AG10803 (cell line): ENCODE results near the gene PTH1R.
A peak's percentile ranks its signal among the peaks of the same experiment; 100 is the strongest.

Source experiments
- DNase-seq: peaks from one replicate; pipeline ENCODE4 v3.0.0; 2010; ENCODE audit warnings: low read depth
- H3K4me3 ChIP-seq: 2 replicates; pipeline ENCODE4 v1.5.1; 2011; ENCODE audit warnings: mild to moderate bottlenecking, low read length, control low read depth
- TF ChIP-seq, protein P1 (sequence below): conservative IDR thresholded peaks from 2 replicates; pipeline ENCODE4 v1.5.1; 2011; ENCODE audit warnings: mild to moderate bottlenecking, low read length, control low read depth, inconsistent platforms

The PTH1R gene

DNA sequence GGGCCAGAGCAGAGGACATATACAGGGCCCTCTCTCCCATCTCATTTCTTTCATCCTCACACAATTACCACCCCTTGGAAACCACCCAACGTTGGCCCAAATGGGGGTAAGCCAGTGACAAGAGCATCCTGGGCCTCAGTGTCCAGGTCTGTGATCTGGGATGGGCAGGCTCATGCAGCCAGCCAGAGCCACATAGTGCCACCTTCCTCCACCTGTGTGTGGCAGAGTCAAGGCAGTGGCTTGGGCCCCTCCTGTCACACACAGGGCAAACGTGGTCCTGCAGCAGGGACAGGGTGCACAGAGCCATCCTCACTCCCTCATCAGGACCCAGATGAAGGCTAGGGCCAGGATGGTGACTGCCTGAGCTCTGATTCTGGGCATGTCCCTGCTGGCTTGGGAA lies 12.0 kb upstream of the PTH1R start:
- no peak overlapping the region for H3K4me3 ChIP-seq
- DNase-seq = no peak
- TF ChIP-seq, protein P1, sequence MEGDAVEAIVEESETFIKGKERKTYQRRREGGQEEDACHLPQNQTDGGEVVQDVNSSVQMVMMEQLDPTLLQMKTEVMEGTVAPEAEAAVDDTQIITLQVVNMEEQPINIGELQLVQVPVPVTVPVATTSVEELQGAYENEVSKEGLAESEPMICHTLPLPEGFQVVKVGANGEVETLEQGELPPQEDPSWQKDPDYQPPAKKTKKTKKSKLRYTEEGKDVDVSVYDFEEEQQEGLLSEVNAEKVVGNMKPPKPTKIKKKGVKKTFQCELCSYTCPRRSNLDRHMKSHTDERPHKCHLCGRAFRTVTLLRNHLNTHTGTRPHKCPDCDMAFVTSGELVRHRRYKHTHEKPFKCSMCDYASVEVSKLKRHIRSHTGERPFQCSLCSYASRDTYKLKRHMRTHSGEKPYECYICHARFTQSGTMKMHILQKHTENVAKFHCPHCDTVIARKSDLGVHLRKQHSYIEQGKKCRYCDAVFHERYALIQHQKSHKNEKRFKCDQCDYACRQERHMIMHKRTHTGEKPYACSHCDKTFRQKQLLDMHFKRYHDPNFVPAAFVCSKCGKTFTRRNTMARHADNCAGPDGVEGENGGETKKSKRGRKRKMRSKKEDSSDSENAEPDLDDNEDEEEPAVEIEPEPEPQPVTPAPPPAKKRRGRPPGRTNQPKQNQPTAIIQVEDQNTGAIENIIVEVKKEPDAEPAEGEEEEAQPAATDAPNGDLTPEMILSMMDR = no peak

DNA sequence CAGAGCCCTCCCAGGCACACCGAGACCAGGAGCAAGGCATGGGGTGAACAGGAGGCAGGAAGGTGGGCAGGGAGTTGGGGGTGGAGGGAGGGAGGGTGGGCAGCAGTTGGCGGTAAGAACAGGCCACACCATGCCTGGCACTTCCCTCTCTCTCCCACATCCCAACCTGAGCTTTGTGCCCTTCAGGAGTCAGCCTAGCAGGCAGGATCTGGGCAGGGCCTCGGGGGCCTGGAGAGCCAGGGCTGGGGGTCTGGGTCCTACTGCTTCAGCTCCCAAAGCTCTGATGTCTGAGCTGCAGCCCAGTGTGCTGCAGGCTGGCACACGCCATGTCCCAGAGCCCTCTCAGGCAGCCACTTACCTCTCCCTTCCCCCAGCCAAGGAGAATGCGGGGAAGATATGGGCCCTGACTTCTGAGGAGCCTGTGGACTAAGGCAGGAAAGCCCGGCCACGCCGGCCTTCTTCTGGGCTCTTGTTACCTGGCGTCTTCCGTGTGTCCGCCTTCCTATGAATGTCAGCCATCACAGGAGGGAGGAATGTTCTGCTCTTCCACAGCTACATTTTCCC lies 11.4 kb upstream of the PTH1R start:
- no peak for DNase-seq
- TF ChIP-seq, protein P1 = no peak
- H3K4me3 ChIP-seq = no peak overlapping the region

DNA sequence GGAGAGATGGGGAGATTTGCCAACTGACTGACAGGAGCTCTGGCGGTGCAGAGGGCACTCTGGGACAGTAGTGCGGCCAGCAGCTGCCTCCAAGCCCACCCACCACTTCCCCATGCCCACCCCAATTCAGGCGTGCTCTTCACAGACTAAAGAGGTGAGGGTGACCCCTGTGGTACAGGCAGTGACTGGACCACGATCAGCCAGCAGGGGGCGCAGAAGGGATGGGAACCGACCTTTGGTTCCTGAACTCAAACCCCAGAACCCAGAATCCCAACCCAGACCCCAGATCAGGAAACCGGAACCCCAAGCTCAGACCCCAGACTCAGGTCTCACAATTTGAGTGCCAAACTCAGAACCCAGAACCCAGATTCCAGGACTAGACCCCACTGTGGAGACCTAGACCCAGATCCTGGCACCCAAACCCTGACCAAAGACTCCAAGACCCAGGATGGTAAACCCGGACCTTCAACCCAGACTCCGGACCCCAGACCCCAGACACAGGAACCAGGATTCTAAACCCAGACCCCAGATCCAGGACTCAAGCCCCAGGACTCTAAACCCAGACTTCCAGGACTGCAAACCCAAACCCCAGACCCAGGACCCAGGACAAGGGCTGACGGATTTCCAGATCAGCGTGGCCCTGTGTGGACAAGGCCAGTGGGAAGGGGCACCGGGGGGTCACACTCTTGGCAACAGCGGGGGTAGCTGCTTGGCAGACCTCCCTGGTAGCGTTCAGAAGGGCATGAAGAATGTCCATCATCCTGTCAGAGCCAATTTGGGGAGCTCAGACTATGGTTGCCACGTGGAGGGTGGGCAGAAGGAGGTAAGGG lies 10.6 kb upstream of the PTH1R start:
- DNase-seq = peak; percentile 34

DNA sequence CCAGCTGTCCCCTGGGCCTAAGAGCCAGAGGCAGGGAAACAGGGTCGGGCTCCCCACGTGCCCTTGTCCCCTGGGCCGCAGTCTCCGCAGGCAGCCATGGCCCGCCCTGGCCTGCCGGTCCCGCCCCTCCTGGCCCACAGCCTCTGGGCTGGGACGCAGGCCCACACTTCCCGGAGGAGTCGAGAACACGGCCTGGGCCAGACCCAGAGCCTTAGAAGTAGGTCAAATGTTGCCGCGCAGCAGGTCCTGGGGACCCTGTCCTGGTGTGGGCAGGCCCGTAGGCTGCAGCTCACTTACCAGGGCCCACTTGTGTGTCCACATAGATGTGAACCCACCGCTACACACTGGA lies 10.0 kb upstream of the PTH1R start:
- no peak overlapping the region for H3K4me3 ChIP-seq
- TF ChIP-seq, protein P1 = no peak
- DNase-seq = peak; percentile 56

More for the DNA sequence above, 10.6 kb upstream of the PTH1R start:
- TF ChIP-seq, protein P1 = peak; percentile 90
- H3K4me3 ChIP-seq = no peak overlapping the region

DNA sequence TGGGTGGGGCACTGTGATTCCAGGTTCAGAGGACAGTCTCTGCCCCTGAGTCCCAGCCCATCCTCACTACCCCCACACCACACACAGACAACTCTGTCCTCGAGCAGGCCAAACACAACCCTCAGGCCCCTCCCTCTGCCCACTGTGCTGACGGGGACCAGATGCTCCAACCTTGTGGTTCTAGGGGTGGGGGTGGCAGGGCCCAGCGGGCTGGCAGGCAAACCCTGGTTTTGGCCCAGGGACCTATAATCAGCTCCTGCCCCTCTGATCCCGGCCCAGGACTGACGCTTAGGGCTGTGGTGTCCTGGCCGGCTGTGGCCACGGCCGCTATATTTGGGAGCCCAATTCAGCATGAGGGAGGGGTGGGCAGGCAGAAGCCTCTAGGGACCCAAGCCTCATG lies 9.2 kb upstream of the PTH1R start:
- H3K4me3 ChIP-seq = no peak overlapping the region
- TF ChIP-seq, protein P1 = no peak
- no peak for DNase-seq

DNA sequence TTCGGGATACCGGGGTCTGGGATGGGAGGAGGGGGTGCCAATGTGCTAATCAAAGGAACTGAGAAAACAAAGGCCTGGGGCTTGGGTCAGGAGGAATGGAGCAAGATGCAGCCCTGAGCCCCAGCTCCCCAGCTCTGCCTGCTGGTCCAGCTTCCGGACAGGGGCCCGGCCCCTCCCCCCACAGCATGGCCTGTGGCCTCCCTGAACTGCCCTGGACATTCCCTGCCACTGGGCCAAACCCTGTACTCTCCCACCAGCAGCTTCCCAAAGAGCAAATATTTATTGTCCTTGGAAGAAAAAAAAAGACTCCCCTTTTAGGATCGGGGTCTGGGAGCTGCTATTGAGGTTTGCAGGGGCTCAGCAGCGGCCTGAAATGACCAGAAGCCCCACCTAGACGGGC lies 8.6 kb upstream of the PTH1R start:
- no peak overlapping the region for H3K4me3 ChIP-seq
- no peak for DNase-seq
- TF ChIP-seq, protein P1 = no peak

DNA sequence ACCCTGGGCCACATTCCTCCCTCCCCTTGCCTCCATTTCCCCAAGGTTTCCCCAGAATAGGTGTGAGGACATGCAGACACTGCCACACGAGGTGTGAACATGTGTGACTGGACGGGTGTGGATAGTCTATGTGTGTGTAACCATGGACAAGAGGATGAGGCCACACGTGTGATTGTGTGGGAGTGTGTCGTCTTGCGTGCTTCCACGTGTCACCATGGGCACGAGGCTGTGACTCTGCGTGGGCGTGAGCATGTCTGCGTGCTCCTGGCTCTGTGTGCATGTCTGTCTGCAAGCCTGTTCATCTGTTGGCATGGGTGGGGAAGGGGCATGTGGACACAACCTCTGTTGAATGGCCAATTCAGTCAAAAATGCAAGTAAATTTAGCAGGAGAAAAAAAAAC lies 8.1 kb upstream of the PTH1R start:
- no peak for DNase-seq
- H3K4me3 ChIP-seq = no peak overlapping the region
- TF ChIP-seq, protein P1 = no peak
